Stimulated activated CD4-positive, alpha-beta T cell treated with anti-CD3 and anti-CD28 coated beads, Interleukin-4, amount 100 ng/mL, for 48 hours (primary cell): ENCODE measurements around the gene GATAD2A.
"Not testable (repeated sequence)": the region's sequence is repeated elsewhere in the genome, so short reads cannot be mapped to it uniquely, and the experiment has no call there.

ENCODE experiments used
- DNase-seq, 2 donors: peaks; one replicate each; pipeline ENCODE4 v3.0.0-alpha.2; 2020; ENCODE audit warnings: low read depth in 2 of 2

GATAD2A gene

GRCh38 chr19:19404879-19405860 is at the start of gene GATAD2A:
TSS of gene GATAD2A (plus strand) at chr19:19405675. CDS start at chr19:19465346, 59,671 bp downstream.
- peak; percentile 81 to 92 for DNase-seq

GRCh38 chr19:19356500-19356899 is 49.0 kb upstream of the GATAD2A start:
- DNase-seq = no peak

GRCh38 chr19:19356901-19357566 is 48.4 kb upstream of the GATAD2A start:
- no peak for DNase-seq

GRCh38 chr19:19361075-19361594 is 44.3 kb upstream of the GATAD2A start:
- peak; percentile 67 to 68 for DNase-seq

- DNase-seq = no peak
These were observed 43.4 kb upstream of the GATAD2A start for GRCh38 chr19:19362075-19362474.

- DNase-seq = peak; percentile 61 to 62
These were observed 38.8 kb upstream of the GATAD2A start for GRCh38 chr19:19366434-19367396.

- DNase-seq = no peak
These were observed 37.4 kb upstream of the GATAD2A start for GRCh38 chr19:19368087-19368486.

GRCh38 chr19:19371059-19371458 is 34.4 kb upstream of the GATAD2A start:
- no peak for DNase-seq

GRCh38 chr19:19372656-19373416 is 32.6 kb upstream of the GATAD2A start:
- DNase-seq = no peak

GRCh38 chr19:19379527-19379926 is 25.9 kb upstream of the GATAD2A start:
- DNase-seq = no peak

GRCh38 chr19:19380316-19380715 is 25.2 kb upstream of the GATAD2A start:
- not testable (repeated sequence) for DNase-seq

GRCh38 chr19:19381007-19381926 is 24.2 kb upstream of the GATAD2A start:
- no peak for DNase-seq

GRCh38 chr19:19382118-19382517 is 23.4 kb upstream of the GATAD2A start:
- no peak for DNase-seq

GRCh38 chr19:19384486-19384885 is 21.0 kb upstream of the GATAD2A start:
- no peak for DNase-seq

- DNase-seq = peak; percentile 99
These were observed 20.2 kb upstream of the GATAD2A start for GRCh38 chr19:19385131-19385895.

GRCh38 chr19:19385896-19386869 is 19.3 kb upstream of the GATAD2A start:
- peak; percentile 45 to 46 for DNase-seq

- no peak for DNase-seq
These were observed 18.4 kb upstream of the GATAD2A start for GRCh38 chr19:19387108-19387507.
